Rectal smooth muscle tissue (tissue), 1 donor: Measurements from ENCODE around the gene SHISA2.

Experiments used
- H3K27ac ChIP-seq: one replicate; pipeline ENCODE4 v1.7.0; 2013; ENCODE audit warnings: low read depth, low read length, inconsistent platforms
- H3K27me3 ChIP-seq: one replicate; pipeline ENCODE4 v1.7.0; 2013; ENCODE audit warnings: low read length; ENCODE audit not compliant: control insufficient read depth, insufficient read depth
- H3K36me3 ChIP-seq: one replicate; pipeline ENCODE4 v1.7.0; 2013; ENCODE audit warnings: low read length; ENCODE audit not compliant: control insufficient read depth, insufficient read depth
- H3K4me1 ChIP-seq: one replicate; pipeline ENCODE4 v1.7.0; 2013; ENCODE audit warnings: low read length; ENCODE audit not compliant: control insufficient read depth, insufficient read depth
- H3K4me3 ChIP-seq: one replicate; pipeline ENCODE4 v1.7.0; 2013; ENCODE audit warnings: low read length
- H3K9ac ChIP-seq: one replicate; pipeline ENCODE4 v1.7.0; 2013; ENCODE audit warnings: low read length

SHISA2 gene

DNA sequence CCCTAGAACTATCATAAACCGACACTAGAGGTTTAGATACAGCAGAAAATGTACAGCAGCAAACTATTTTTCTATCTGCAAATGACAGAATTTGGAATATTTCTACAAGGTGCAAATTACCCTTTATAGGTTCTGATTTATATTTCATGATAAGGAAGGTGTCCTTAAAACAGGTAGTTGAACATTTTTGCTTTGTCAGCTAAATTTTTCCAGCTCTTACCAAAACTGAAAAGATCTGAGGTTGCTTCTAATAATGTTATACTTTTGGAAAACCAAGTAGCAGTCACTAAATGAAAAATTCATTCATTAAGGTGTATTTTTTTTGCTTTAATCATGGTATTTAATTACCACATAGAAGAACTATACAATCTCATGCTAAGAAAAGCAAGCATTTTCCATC, 9.0 kb downstream of the SHISA2 start:
- H3K27me3 ChIP-seq: no peaks in the 10 kb centered on the region
- H3K4me1 ChIP-seq: no peaks in the 10 kb centered on the region
- no peak overlapping the region for H3K4me3 ChIP-seq
- no peak overlapping the region for H3K9ac ChIP-seq
- no peak overlapping the region for H3K27ac ChIP-seq
- H3K36me3 ChIP-seq: no peaks in the 10 kb centered on the region

DNA sequence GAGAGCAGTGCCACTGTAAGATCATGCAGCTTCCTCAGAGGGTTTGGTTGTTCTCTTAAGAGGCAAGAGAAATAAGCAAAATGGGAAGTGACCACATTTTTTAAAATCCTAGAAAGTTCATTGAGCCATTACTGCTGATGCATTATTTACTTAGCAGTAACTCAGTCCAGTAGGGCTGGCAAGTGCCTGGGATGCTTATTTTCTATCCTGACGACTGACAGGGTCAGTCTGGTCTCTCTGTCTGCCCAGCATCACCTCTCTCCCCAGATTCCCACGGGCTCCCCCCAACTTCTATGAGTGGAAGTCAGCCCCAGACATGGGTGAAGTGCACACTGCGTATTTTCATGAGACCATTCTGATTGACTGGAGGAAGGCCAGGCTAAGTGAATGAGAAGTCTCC, 10.4 kb downstream of the SHISA2 start:
- Histone ChIP-seq H3K36me3 (no peaks in the 10 kb centered on the region), H3K27me3 (no peaks in the 10 kb centered on the region), H3K27ac (no peak overlapping the region), H3K9ac (no peak overlapping the region), H3K4me1 (no peaks in the 10 kb centered on the region), H3K4me3 (no peak overlapping the region)

DNA sequence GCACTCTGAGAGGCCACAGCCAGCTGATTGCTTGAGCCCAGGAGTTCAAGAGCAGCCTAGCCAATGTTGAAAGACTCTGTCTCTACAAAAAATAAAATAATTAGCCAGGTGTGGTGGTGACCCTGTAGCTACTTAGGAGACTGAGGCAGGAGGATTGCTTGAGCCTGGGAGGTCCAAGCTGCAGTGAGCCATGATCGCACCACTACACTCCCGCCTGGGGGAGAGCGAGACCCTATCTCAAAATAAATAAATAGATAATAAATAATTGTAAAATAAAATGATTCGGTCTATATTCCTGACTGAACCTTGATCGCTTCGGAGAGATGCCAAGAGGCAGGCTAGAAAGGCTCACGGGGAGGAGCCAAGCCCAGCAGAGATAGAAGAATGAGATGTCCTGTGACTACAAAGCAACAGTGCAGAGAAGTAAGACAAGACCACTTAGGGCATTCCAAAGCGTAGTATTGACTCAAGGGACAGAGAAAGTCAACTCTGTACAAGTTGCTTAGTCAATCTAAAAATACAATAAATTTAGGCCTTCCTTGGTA, 12.8 kb downstream of the SHISA2 start:
- Histone ChIP-seq H3K4me3 (no peak overlapping the region), H3K27me3 (no peaks in the 10 kb centered on the region), H3K9ac (no peak overlapping the region), H3K27ac (no peak overlapping the region), H3K36me3 (no peaks in the 10 kb centered on the region), H3K4me1 (no peaks in the 10 kb centered on the region)

DNA sequence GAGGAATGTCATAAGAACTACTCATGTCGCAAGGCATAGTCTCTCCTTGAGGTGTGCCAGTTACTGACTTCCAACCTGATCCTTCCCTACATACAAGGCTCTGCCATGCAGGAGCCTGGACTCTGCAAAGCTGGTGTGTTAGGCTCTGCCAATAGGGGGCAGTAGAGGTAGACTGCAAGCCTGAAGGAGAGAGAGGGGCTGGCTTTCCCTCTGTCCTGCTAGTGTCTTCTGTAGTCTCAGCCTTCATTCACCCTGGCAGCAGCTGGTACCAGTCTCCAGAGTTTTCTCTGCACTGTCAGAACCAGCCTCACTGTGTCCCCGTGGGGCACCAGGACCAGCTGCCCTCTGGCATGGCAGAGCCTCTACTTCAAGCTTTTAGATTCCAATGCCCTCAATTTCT, 14.5 kb downstream of the SHISA2 start:
- H3K4me1 ChIP-seq: no peaks in the 10 kb centered on the region
- no peak overlapping the region for H3K4me3 ChIP-seq
- H3K36me3 ChIP-seq: no peaks in the 10 kb centered on the region
- no peak overlapping the region for H3K9ac ChIP-seq
- no peak overlapping the region for H3K27ac ChIP-seq
- H3K27me3 ChIP-seq: no peaks in the 10 kb centered on the region

DNA sequence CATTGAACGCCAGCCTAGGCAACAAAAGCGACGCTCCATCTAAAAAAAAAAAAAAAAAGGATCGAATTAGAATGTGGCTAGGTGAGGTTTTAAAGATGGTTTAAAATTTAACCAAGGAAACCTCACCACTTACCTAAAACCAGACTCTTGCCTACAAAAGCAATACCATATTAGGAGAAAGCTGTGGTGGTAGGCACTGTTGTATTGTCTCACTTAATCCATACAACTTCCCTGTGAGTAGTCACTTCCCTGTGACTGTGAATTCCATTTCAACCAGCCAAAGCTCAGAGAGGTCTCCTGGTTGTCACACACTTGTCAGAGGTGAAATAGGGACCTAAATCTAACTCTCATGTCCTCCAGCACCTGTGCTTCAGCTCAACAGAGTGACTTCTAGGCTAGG, 15.4 kb downstream of the SHISA2 start:
- Histone ChIP-seq H3K9ac (no peak overlapping the region), H3K4me1 (no peaks in the 10 kb centered on the region), H3K36me3 (no peaks in the 10 kb centered on the region), H3K27me3 (no peaks in the 10 kb centered on the region), H3K4me3 (no peak overlapping the region), H3K27ac (no peak overlapping the region)

DNA sequence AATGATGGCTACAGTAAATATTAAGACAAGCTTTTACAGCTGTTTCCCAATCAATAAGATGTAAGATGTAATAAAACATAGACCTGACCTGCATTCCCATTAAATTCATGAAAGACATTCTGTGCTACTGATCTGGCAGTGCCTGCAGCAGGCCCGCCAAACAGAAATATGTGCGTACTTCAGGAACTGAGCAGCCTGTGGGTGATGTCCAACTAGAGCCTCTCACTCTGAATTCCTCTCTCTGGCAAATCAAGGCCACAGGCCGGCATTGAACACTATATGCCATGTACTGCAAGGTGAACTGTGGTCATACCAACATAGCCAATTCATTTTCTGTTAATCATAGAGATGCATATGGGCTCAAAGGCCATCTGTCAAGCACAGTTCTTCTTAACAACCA, 17.8 kb downstream of the SHISA2 start:
- no peak overlapping the region for H3K4me3 ChIP-seq
- H3K36me3 ChIP-seq: no peaks in the 10 kb centered on the region

DNA sequence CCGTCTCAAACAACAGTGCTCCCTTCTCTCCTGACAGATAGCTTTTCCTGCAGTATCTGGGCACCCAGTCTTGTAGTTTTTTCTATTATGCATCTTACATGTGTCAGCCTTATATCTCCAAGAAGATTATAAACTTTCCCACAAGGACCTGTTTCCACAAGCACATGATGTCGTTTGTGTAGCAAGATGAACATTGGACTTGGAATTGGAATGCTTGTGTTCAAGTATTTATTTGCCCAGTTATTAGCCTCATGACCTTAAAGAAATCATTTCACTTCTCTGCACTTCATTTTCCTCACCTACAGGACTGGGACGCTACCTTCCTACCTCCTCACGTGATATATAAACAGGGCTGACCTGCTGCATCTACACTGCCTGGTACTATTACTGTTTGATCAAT, 21.5 kb downstream of the SHISA2 start:
- H3K27me3 ChIP-seq: no peaks in the 10 kb centered on the region
- no peak overlapping the region for H3K27ac ChIP-seq

More for the DNA sequence above, 17.8 kb downstream of the SHISA2 start:
- Histone ChIP-seq H3K9ac (no peak overlapping the region), H3K27me3 (no peaks in the 10 kb centered on the region), H3K27ac (no peak overlapping the region), H3K4me1 (no peaks in the 10 kb centered on the region)

DNA sequence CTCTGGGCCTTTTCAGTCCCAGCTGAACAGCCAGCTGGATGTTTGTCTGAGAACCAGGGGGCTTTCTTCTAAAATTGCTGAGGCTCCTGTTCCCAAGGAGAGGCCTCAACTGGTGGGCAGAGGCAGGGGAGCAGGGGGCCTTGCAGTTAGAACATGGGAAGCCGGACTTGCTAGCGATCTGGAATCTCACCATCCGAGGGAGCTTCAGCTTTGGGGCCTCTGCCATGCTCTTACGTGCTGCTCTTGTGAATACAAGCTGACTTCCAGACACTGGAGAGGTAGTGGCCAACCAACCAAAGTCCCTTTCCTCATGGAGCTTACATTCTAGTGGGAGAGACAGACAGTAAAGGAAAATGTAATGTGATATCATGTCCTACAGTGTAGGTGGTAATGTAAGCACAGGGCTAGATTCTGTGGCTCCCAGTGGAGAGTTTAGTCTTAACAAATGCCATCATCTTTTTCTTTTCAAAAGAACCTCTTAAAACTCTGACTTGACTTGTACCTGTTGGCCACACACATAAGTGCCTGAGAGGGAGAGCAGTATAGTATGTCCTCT, 22.2 kb downstream of the SHISA2 start:
- no peak overlapping the region for H3K27ac ChIP-seq
- no peak overlapping the region for H3K9ac ChIP-seq
- H3K4me3 ChIP-seq: no peak overlapping the region
- H3K36me3 ChIP-seq: no peaks in the 10 kb centered on the region
- no peaks in the 10 kb centered on the region for H3K27me3 ChIP-seq
- H3K4me1 ChIP-seq: no peaks in the 10 kb centered on the region

More for the DNA sequence above, 21.5 kb downstream of the SHISA2 start:
- H3K9ac ChIP-seq: no peak overlapping the region
- H3K4me3 ChIP-seq: no peak overlapping the region
- no peaks in the 10 kb centered on the region for H3K36me3 ChIP-seq
- no peaks in the 10 kb centered on the region for H3K4me1 ChIP-seq

DNA sequence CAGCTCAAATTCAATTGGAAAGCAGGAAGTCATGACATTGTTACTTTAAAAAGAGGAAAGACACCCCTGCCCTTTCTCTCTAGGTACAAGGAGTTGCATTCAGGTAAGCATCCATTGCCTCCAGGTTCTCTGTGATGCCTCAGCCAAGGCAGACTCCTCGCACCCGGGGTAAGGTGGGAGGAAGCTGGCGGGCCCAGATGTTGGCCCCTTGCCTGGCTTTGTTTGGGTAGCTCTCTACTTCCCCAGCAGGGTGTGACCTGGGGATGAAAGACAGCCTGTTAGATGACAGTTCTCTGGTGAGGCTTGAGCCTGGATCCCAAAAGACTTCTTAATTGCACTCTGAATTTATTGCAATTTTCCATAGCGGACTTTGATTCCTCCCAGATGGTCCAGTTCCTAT, 25.6 kb downstream of the SHISA2 start:
- no peak overlapping the region for H3K9ac ChIP-seq
- H3K4me1 ChIP-seq: no peaks in the 10 kb centered on the region
- H3K4me3 ChIP-seq: no peak overlapping the region
- no peaks in the 10 kb centered on the region for H3K36me3 ChIP-seq
- H3K27me3 ChIP-seq: no peaks in the 10 kb centered on the region
- H3K27ac ChIP-seq: no peak overlapping the region

DNA sequence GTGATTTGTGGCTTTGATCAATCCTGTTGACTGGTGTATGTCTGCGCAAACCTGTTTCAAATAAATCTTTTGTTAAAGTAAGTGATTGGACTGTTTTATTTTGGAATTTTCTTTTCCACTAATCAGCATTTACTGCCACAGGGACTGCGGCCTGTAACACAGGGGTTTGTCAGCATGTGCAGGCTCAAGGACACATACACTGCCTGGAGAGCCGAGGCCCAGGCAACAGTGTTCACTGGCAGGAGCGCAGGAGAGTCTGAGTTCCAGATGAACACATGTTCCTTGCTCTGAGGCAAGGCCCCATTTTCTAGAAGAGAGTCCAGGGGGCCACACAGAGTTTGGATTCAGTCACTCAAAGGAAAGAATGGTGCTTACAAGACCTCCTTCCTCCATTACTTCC, 26.0 kb downstream of the SHISA2 start:
- Histone ChIP-seq H3K4me1 (no peaks in the 10 kb centered on the region), H3K9ac (no peak overlapping the region)

DNA sequence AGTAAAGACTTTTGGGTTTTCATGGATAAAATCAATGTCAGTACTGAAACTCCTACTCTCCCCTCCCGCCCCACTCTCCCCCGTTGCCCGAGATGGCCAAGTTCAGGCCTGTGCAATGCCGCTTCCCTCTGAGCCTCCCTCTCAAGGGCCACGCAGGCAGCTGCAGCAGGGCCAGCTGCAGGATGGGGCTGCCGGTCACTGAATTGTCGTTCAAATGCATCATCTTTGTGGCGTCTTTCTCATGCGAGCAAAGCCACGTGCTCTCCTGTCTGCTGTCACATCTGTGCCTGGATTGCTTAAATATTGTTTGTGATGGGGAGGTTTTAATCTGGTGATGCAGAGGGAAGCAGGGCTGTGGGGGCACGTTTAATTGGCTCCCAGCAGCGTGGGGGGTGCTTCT, 26.6 kb downstream of the SHISA2 start:
- H3K4me3 ChIP-seq: no peak overlapping the region
- no peaks in the 10 kb centered on the region for H3K4me1 ChIP-seq
- no peak overlapping the region for H3K9ac ChIP-seq
- no peaks in the 10 kb centered on the region for H3K27me3 ChIP-seq
- H3K36me3 ChIP-seq: no peaks in the 10 kb centered on the region
- H3K27ac ChIP-seq: no peak overlapping the region

More for the DNA sequence above, 26.0 kb downstream of the SHISA2 start:
- no peaks in the 10 kb centered on the region for H3K36me3 ChIP-seq
- H3K27me3 ChIP-seq: no peaks in the 10 kb centered on the region
- no peak overlapping the region for H3K27ac ChIP-seq
- H3K4me3 ChIP-seq: no peak overlapping the region

DNA sequence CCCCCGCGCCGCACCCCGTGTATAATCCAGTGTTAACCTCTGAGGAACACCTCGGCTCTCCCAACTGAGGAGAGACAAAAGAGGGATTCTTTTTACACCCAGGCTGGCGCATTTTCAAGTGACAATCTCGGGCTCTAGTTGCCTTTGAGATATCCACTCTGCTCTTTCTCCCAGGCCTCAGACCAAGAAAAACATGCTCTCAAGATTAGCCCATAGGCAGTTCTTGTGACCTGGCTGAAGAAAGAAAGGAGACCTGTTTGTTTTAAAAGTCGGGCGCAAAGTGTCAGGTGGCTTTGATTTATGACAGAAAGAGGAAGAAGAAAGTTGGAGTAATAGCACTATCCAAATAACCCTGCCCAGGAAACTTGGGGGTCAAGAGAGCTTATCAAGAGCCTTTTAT, 27.3 kb downstream of the SHISA2 start:
- no peaks in the 10 kb centered on the region for H3K36me3 ChIP-seq
- H3K4me3 ChIP-seq: no peak overlapping the region
- H3K9ac ChIP-seq: no peak overlapping the region
- no peaks in the 10 kb centered on the region for H3K4me1 ChIP-seq
- no peaks in the 10 kb centered on the region for H3K27me3 ChIP-seq
- no peak overlapping the region for H3K27ac ChIP-seq

DNA sequence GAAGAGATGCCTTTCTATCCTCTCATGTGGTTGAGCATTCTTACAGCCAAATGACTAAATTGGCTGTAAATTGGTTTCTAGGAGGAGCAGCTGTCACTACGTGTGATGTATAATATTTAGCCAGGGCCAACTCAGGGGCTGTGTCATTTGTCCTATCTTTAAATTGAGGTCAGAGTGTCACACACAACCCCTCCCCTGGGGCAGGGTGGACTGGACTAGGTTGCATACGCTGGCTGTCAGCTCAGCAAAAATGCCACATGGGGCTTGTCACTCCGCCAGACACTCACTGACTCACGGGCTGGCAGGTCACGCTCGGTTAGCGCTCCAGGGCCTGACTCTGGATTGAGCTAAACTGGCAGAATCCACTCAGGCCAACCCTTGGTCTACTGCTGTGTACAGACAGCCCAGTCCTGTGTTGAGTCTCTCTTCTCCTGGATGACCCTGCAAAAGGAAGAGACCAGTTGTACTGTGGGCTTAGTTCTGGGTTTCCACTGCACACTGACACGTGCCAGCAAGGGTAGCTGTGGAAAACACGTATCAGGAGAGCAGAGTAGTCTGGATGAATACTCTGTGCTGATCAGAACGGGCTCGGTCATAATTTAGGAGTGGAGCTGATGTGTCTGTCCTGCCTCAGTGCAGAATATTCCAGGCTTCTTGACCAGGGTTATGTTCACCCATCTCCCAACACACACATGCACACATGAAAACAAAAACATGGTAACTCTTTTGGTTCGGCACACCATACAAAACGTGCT, 29.1 kb downstream of the SHISA2 start:
- Histone ChIP-seq H3K27me3 (no peaks in the 10 kb centered on the region), H3K36me3 (no peaks in the 10 kb centered on the region), H3K4me3 (no peak overlapping the region), H3K9ac (no peak overlapping the region), H3K4me1 (no peaks in the 10 kb centered on the region), H3K27ac (no peak overlapping the region)
